Common myeloid progenitor, CD34-positive (primary cell): ENCODE measurements around the gene ADD3.
"Not testable (repeated sequence)": the region's sequence is repeated elsewhere in the genome, so short reads cannot be mapped to it uniquely, and the experiment has no call there.

Source experiments
- CTCF ChIA-PET: fragments of 350-600 bp; sonication (Branson Sonifier 250); formaldehyde crosslinking; loops from one replicate; lab custom pipeline; 2021; ENCODE audit warnings: antibody characterized with exemption; lab: Charles Lee
- POLR2A ChIA-PET: fragments of 350-600 bp; sonication (Branson Sonifier 250); formaldehyde crosslinking; loops from one replicate; lab custom pipeline; 2021; ENCODE audit warnings: antibody characterized with exemption; lab: Charles Lee
- DNase-seq, 3 donors: peaks; one replicate each; pipeline versions ENCODE4 v3.0.0 to v3.0.0-alpha.2; 2013
- H3K27ac ChIP-seq, 2 experiments: 1 replicate in 1 of 2; 2 replicates in 1 of 2; pipeline ENCODE4 v1.7.0; 2013; ENCODE audit warnings: inconsistent platforms in 2 of 2, low read length in 2 of 2, mild to moderate bottlenecking in 2 of 2, low read depth in 1 of 2, moderate library complexity in 1 of 2; ENCODE audit not compliant: severe bottlenecking in 2 of 2, insufficient read depth in 1 of 2, poor library complexity in 1 of 2
- H3K27me3 ChIP-seq, 5 experiments: replicated peaks in 2 of 5; 1 replicate in 3 of 5; 2 replicates in 2 of 5; pipeline versions ENCODE4 v1.6.1 to v1.7.0; 2013; ENCODE audit warnings: low read length in 4 of 5, mild to moderate bottlenecking in 2 of 5, moderate library complexity in 2 of 5, inconsistent platforms in 1 of 5; ENCODE audit not compliant: insufficient read depth in 5 of 5, control insufficient read depth in 4 of 5
- H3K36me3 ChIP-seq, 4 experiments: 1 replicate in 2 of 4; 2 replicates in 2 of 4; pipeline versions ENCODE4 v1.6.1 to v1.7.0; 2013; ENCODE audit warnings: low read length in 3 of 4, control low read depth in 1 of 4, mild to moderate bottlenecking in 1 of 4; ENCODE audit not compliant: control insufficient read depth in 4 of 4, insufficient read depth in 4 of 4
- H3K4me1 ChIP-seq, 4 experiments: 1 replicate in 3 of 4; 2 replicates in 1 of 4; pipeline versions ENCODE4 v1.6.1 to v1.7.1; 2013; ENCODE audit warnings: low read length in 3 of 4, mild to moderate bottlenecking in 3 of 4, control low read depth in 1 of 4, inconsistent platforms in 1 of 4, moderate library complexity in 1 of 4; ENCODE audit not compliant: control insufficient read depth in 4 of 4, insufficient read depth in 4 of 4; ENCODE audit errors: control extremely low read depth in 1 of 4
- H3K4me3 ChIP-seq, 7 experiments: 1 replicate in 4 of 7; 2 replicates in 3 of 7; pipeline versions ENCODE4 v1.5.1 to v1.7.0; 2013; ENCODE audit warnings: mild to moderate bottlenecking in 7 of 7, low read length in 6 of 7, moderate library complexity in 6 of 7, inconsistent platforms in 2 of 7, low read depth in 2 of 7, control low read depth in 1 of 7; ENCODE audit not compliant: insufficient read depth in 4 of 7, control insufficient read depth in 1 of 7; ENCODE audit errors: extremely low read depth in 1 of 7
- H3K9me3 ChIP-seq, 5 experiments: 1 replicate in 4 of 5; 2 replicates in 1 of 5; pipeline versions ENCODE4 v1.6.1 to v1.7.1; 2013; ENCODE audit warnings: low read length in 4 of 5, mild to moderate bottlenecking in 2 of 5, inconsistent platforms in 1 of 5, low read depth in 1 of 5, moderate library complexity in 1 of 5; ENCODE audit not compliant: control insufficient read depth in 4 of 5, insufficient read depth in 2 of 5; ENCODE audit errors: control extremely low read depth in 1 of 5
- WGBS: methylation state at CpG from one replicate; pipeline ENCODE4 v1.1.5; 2013; ENCODE audit not compliant: insufficient coverage; 5-methylcytosine and 5-hydroxymethylcytosine counted together

ADD3 gene

GRCh38 chr10:110048781-110049180 is 41.0 kb downstream of the ADD3 start:
- no peak overlapping the region for H3K4me3 ChIP-seq
- no peaks in the 10 kb centered on the region for H3K27me3 ChIP-seq
- DNase-seq = no peak
- 100% methylated on average over 1 of the region's 1 CpG for WGBS
- peaks cover 0 to 2% (median under 1%) of the 10 kb centered on the region in 4 experiments for H3K36me3 ChIP-seq
- no peak overlapping the region for H3K27ac ChIP-seq
- ChIA-PET CTCF (no interaction called here), POLR2A (no interaction called here)
- H3K4me1 ChIP-seq = no peaks in the 10 kb centered on the region
- peaks cover 0 to 14% (median 9%) of the 10 kb centered on the region in 5 experiments for H3K9me3 ChIP-seq

- H3K36me3 ChIP-seq, H3K27me3 ChIP-seq, H3K4me1 ChIP-seq, H3K4me3 ChIP-seq, POLR2A ChIA-PET, H3K27ac ChIP-seq, DNase-seq: not testable (repeated sequence)
- peaks cover 0 to 14% (median 9%) of the 10 kb centered on the region in 5 experiments for H3K9me3 ChIP-seq
- WGBS = no CpG with 5 or more reads among the region's 7 CpGs
- CTCF ChIA-PET = interaction anchor here (0.7 kb wide), 1 partner anchor 74 kb away, joined by 4 read pairs; no protein-coding TSS in a partner anchor
Measured at GRCh38 chr10:110049889-110050591, 42.3 kb downstream of the ADD3 start.

DNA sequence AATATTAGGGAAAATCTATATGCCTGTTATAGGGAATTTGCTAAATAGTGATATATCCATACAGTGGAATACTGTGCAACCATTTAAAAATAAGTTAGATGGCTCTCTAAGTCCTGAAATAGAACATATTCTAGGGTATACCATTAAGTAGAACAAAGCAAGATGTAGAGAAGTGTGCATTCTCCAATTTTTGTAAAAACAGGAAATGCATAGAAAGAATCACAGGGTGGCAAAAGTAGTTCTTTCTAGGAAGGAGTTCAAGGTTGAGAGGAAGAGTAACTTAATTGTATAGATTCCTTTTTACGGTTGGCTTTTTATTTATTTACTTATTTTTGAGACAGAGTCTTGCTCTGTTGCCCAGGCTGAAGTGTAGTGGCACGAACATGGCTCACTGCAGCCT is 43.7 kb downstream of the ADD3 start:
- no peak overlapping the region for H3K27ac ChIP-seq
- peaks cover 0 to 14% (median 9%) of the 10 kb centered on the region in 5 experiments for H3K9me3 ChIP-seq
- H3K4me3 ChIP-seq = no peak overlapping the region
- ChIA-PET CTCF (no interaction called here), POLR2A (no interaction called here)
- H3K36me3 ChIP-seq = peaks cover 0 to 2% (median under 1%) of the 10 kb centered on the region in 4 experiments
- DNase-seq = no peak
- 100% methylated on average over 1 of the region's 2 CpGs for WGBS
- H3K4me1 ChIP-seq = no peaks in the 10 kb centered on the region
- no peaks in the 10 kb centered on the region for H3K27me3 ChIP-seq

GRCh38 chr10:110052916-110053315 is 45.1 kb downstream of the ADD3 start:
- CTCF ChIA-PET = interaction anchor here (0.9 kb wide), 1 partner anchor 42 kb away, joined by 3 read pairs; no protein-coding TSS in a partner anchor
- POLR2A ChIA-PET = no interaction called here
- no peak overlapping the region for H3K27ac ChIP-seq

GRCh38 chr10:110056822-110057221 is 49.0 kb downstream of the ADD3 start:
- no peak overlapping the region for H3K27ac ChIP-seq
- POLR2A ChIA-PET = interaction anchor here (0.6 kb wide), 1 partner anchor 17 kb away, joined by 3 read pairs; no protein-coding TSS in a partner anchor
- no peak for DNase-seq

More at GRCh38 chr10:110052916-110053315, 45.1 kb downstream of the ADD3 start:
- H3K4me1 ChIP-seq = peaks cover 3 to 6% (median 3%) of the 10 kb centered on the region in 4 experiments
- no peak for DNase-seq
- H3K4me3 ChIP-seq = no peak overlapping the region
- peaks cover 0 to 2% (median under 1%) of the 10 kb centered on the region in 4 experiments for H3K36me3 ChIP-seq
- H3K27me3 ChIP-seq = no peaks in the 10 kb centered on the region
- peaks cover 0 to 12% (median 8%) of the 10 kb centered on the region in 5 experiments for H3K9me3 ChIP-seq

GRCh38 chr10:110057456-110057855 is 49.7 kb downstream of the ADD3 start:
- no peaks in the 10 kb centered on the region for H3K27me3 ChIP-seq
- ChIA-PET CTCF (interaction anchor here (0.7 to 2.1 kb wide), 7 partner anchors 10 to 31 kb away, joined by 3 to 9 read pairs (median 3); no protein-coding TSS in a partner anchor), POLR2A (interaction anchor here (0.6 kb wide), 1 partner anchor 17 kb away, joined by 3 read pairs; no protein-coding TSS in a partner anchor)
- H3K9me3 ChIP-seq = no peaks in the 10 kb centered on the region
- no peak for DNase-seq
- WGBS = no CpG with 5 or more reads among the region's 1 CpG
- H3K4me1 ChIP-seq = peaks cover 9 to 19% (median 16%) of the 10 kb centered on the region in 4 experiments
- no peak overlapping the region for H3K27ac ChIP-seq
- H3K36me3 ChIP-seq = no peaks in the 10 kb centered on the region
- no peak overlapping the region for H3K4me3 ChIP-seq

More at GRCh38 chr10:110056822-110057221, 49.0 kb downstream of the ADD3 start:
- Histone ChIP-seq H3K4me1 (peaks cover 9 to 19% (median 16%) of the 10 kb centered on the region in 4 experiments), H3K9me3 (no peaks in the 10 kb centered on the region), H3K27me3 (no peaks in the 10 kb centered on the region), H3K36me3 (no peaks in the 10 kb centered on the region), H3K4me3 (no peak overlapping the region)
- CTCF ChIA-PET = interaction anchor here (1.0 to 2.1 kb wide), 3 partner anchors 10 to 13 kb away, joined by 3 to 9 read pairs (median 3); no protein-coding TSS in a partner anchor
- 100% methylated on average over 1 of the region's 2 CpGs for WGBS

DNA sequence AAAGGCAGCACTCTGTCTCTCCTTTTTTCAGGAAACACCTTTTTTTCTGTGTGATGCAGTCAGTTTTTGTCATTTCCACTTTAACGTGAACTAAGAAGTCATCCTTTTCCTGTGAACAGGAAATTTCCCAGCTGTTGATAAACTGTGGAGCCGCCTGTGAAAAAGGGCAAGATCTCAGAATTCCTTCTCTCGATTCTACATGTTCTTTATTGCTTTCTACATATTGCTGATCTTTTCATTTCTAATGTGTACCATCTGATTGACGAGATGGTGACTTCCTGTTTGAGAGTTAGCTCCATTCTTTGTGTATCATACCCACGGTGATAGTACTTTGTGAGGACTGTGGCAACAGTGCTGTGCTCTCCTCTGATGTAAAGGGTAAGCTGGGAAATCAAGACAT is 50.4 kb downstream of the ADD3 start:
- no peaks in the 10 kb centered on the region for H3K36me3 ChIP-seq
- POLR2A ChIA-PET = interaction anchor here (1.0 kb wide), 1 partner anchor 15 kb away, joined by 3 read pairs; no protein-coding TSS in a partner anchor
- H3K4me1 ChIP-seq = peaks cover 9 to 19% (median 16%) of the 10 kb centered on the region in 4 experiments
- CTCF ChIA-PET = interaction anchor here (0.6 to 2.1 kb wide), 7 partner anchors 9 to 79 kb away, joined by 3 to 9 read pairs (median 3); no protein-coding TSS in a partner anchor
- no peak for DNase-seq
- no peak overlapping the region for H3K27ac ChIP-seq
- WGBS = 45% methylated on average over 3 of the region's 5 CpGs
- H3K4me3 ChIP-seq = peak overlapping the region in 4 of 7 experiments; percentile 7 to 54 (median 31)
- no peaks in the 10 kb centered on the region for H3K9me3 ChIP-seq
- H3K27me3 ChIP-seq = no peaks in the 10 kb centered on the region
